ENCODE results near the gene POU2F1. TPM values are rescaled to one million over a fixed set of nuclear protein-coding genes. Genes with fewer than 3 reads are reported as not detected.

POU2F1 gene
- total and polyA plus RNA-seq, 12 donors = 1.3 to 13.9 (median 10.1) TPM

- H3K4me1 ChIP-seq = peaks cover 0 to 19% (median 9%) of the 10 kb centered on the region in 9 donors
- peaks cover 0 to 5% (median 0%) of the 10 kb centered on the region in 7 donors for H3K27me3 ChIP-seq
- ATAC-seq (no peak), DNase-seq (no peak)
- H3K9me3 ChIP-seq = no peaks in the 10 kb centered on the region
- H3K27ac ChIP-seq = no peak overlapping the region
- WGBS, 2 donors = 68 to 76% methylated on average over 6 of the region's 6 CpGs
- H3K4me3 ChIP-seq = no peak overlapping the region
- no peaks in the 10 kb centered on the region for H3K36me3 ChIP-seq
- intact Hi-C loops (cut with DNase I) = loop anchor here in 1 of 10 donors (5.0 kb wide), 1 partner anchor 79 kb away; no protein-coding TSS in a partner anchor
- TF ChIP-seq CTCF (IDR thresholded peaks at IDR 0.05) = no peak
Observed at GRCh38 chr1:167453123-167453522, 232.4 kb downstream of the POU2F1 start.

- TF ChIP-seq CTCF (IDR thresholded peaks at IDR 0.05) = no peak
- ATAC-seq (no peak), DNase-seq (no peak)
- WGBS, 2 donors = 24 to 30% methylated on average over 19 of the region's 19 CpGs
- peak overlapping the region; percentile 67 to 92 (median 85) for H3K27ac ChIP-seq
- H3K36me3 ChIP-seq = no peaks in the 10 kb centered on the region
- no peaks in the 10 kb centered on the region for H3K9me3 ChIP-seq
- H3K27me3 ChIP-seq = peaks cover 0 to 5% (median 0%) of the 10 kb centered on the region in 7 donors
- intact Hi-C loops (cut with DNase I) = loop anchor here in 1 of 10 donors (5.0 kb wide), 1 partner anchor 78 kb away; no protein-coding TSS in a partner anchor
- H3K4me3 ChIP-seq = peak overlapping the region; percentile 61 to 97 (median 74)
- peaks cover 0 to 15% (median 9%) of the 10 kb centered on the region in 9 donors for H3K4me1 ChIP-seq
Observed at GRCh38 chr1:167454304-167454893, 233.7 kb downstream of the POU2F1 start.

- ATAC-seq = peak; percentile 81 to 93 (median 82)
- WGBS, 2 donors = 0 to 1% methylated on average over 85 of the region's 85 CpGs
Observed at GRCh38 chr1:167454894-167455785, 234.5 kb downstream of the POU2F1 start.

More at GRCh38 chr1:167454894-167455785, 234.5 kb downstream of the POU2F1 start:
- Histone ChIP-seq H3K9me3 (no peaks in the 10 kb centered on the region), H3K4me3 (peak overlapping the region; percentile 61 to 97 (median 74)), H3K36me3 (no peaks in the 10 kb centered on the region), H3K4me1 (peaks cover 0 to 15% (median 9%) of the 10 kb centered on the region in 9 donors), H3K27ac (peak overlapping the region; percentile 67 to 92 (median 85)), H3K27me3 (peaks cover 0 to 5% (median 0%) of the 10 kb centered on the region in 7 donors)
- TF ChIP-seq CTCF (IDR thresholded peaks at IDR 0.05) = no peak
- intact Hi-C loops (cut with DNase I) = loop anchor here in 2 of 10 donors (5.0 kb wide), 1 partner anchor 77 kb away; no protein-coding TSS in a partner anchor
- peak; percentile 36 to 70 for DNase-seq
